ENCODE data around the gene ZNF416. TPM values are rescaled to one million over a fixed set of nuclear protein-coding genes. Genes with fewer than 3 reads are reported as not detected.

The ZNF416 gene
- total and polyA plus RNA-seq, 9 of the 15 experiments (the other 6 are each of a cell fraction or from before 2014, with no cell fraction given), result 0.20 to 2.0 (median 1.1) TPM

DNA sequence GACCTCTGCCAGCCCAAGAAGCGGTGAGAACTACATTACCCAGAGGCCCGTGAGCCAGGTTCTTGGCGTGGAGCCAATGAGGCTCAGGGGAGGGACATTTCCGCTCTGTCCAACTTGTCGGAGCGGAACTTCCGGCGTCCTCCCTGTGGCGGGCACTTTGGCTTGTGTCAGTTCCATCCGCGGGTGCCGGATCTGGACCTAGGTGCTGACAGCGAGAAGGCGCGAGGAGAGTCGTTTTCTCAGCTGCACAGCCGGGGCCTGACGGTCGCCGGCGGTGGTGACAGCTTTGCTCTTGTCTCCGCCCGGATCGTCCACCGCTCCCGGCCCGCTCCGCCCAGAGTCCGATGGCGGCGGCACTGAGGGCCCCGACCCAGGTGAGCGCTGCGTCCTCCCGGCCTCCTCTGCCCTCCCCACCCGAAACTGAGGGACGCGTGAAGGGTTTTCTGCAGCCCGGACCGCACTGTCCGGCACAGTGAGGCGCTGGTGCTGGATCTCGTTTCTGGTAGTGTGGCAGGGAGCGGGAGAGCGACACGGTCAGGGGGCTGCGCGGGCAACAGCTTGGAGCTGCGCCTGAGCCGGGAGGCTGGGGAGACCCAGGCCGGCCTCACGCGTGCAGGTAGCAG, 21.2 kb upstream of the ZNF416 start, which contains the start of gene ZNF530:
Gene ZNF530 (plus strand): TSS at position 125 of the 623 bp plus-strand sequence. CDS start 4,461 bp downstream, outside the sequence.
- Histone ChIP-seq H3K27me3 (ENCODE audit: control insufficient read depth in 2 of 2, insufficient read depth in 2 of 2, low read length in 2 of 2) (no peaks in the 10 kb centered on the region), H3K4me1 (replicated peaks in 1 of 2; ENCODE audit: control insufficient read depth in 2 of 2, insufficient read depth in 2 of 2, low read length in 2 of 2) (peaks cover 0 to 10% of the 10 kb centered on the region in 2 experiments; a peak in 3 of 5 replicates), H3K4me2 (ENCODE audit: insufficient read depth, low read length) (peak within 1 kb of the TSS; percentile 85), H4K20me1 (replicated peaks; ENCODE audit: control insufficient read depth, insufficient read depth, low read length) (no peaks in the 10 kb centered on the region), H3K9me1 (ENCODE audit: control insufficient read depth, insufficient read depth, low read length) (no peaks in the 10 kb centered on the region), H3K9me3 (replicated peaks; ENCODE audit: control insufficient read depth, insufficient read depth, low read depth, low read length) (no peaks in the 10 kb centered on the region; the same call in none of the 2 replicates), H2AFZ (ENCODE audit: low read depth, low read length) (peak within 1 kb of the TSS; percentile 88), H3K9ac (ENCODE audit: insufficient read depth in 1 of 2, low read depth in 2 of 2, low read length in 2 of 2) (peak within 1 kb of the TSS; percentile 54 to 89; a peak in 3 of 4 replicates), H3K4me3 (peak within 1 kb of the TSS; percentile 74), H3K79me2 (ENCODE audit: control insufficient read depth, insufficient read depth, low read length) (peaks cover 3% of the 10 kb centered on the region; the same call in 2 of the 3 replicates), H3K36me3 (ENCODE audit: control insufficient read depth, insufficient read depth, low read length) (peaks cover 4% of the 10 kb centered on the region; the same call in 2 of the 3 replicates), H3K27ac (ENCODE audit: extremely low read depth, low read depth, low read length) (no peak within 1 kb of the TSS; the same call in 2 of the 3 replicates)
- FAIRE-seq (peak; percentile 98), ATAC-seq (peak; percentile 100), DNase-seq (ENCODE audit: extremely low read depth in 1 of 4, low spot score in 3 of 4) (peak; percentile 89 to 94 (median 92))
- in situ Hi-C loops (cut with MboI), result no loop called here
- WGBS (ENCODE audit: insufficient coverage, low coverage, missing lambda C conversion rate), result 3% methylated on average over 35 of the region's 53 CpGs
- ChIA-PET CTCF (ENCODE audit: low intra/inter-chr PET ratio) (no interaction called here), POLR2A (interaction anchor here (0.6 kb wide), 1 partner anchor 96 kb away, joined by 3 read pairs; no protein-coding TSS in a partner anchor)
- intact Hi-C loops (cut with micrococcal nuclease), result no loop called here
- no TSS peak for BruUV-seq (replicated peaks)
- TF ChIP-seq, protein P1, sequence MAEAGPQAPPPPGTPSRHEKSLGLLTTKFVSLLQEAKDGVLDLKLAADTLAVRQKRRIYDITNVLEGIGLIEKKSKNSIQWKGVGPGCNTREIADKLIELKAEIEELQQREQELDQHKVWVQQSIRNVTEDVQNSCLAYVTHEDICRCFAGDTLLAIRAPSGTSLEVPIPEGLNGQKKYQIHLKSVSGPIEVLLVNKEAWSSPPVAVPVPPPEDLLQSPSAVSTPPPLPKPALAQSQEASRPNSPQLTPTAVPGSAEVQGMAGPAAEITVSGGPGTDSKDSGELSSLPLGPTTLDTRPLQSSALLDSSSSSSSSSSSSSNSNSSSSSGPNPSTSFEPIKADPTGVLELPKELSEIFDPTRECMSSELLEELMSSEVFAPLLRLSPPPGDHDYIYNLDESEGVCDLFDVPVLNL (CRISPR knock-in tag; IDR thresholded peaks at IDR 0.05; ENCODE audit: low read depth), result no peak
- no peak for TF ChIP-seq RFX1 (IDR thresholded peaks at IDR 0.05)
- TF ChIP-seq JUND (IDR thresholded peaks at IDR 0.05; ENCODE audit: borderline replicate concordance, low read depth, low read length), result peak; percentile 43; the same call in 1 of the 2 replicates
- TF ChIP-seq JUND (tag; IDR thresholded peaks at IDR 0.05; ENCODE audit: borderline replicate concordance, low read depth, low read length), result 0 out of 3 replicates have a peak, but pooled peaks have one; percentile 18
- TF ChIP-seq, protein P2, sequence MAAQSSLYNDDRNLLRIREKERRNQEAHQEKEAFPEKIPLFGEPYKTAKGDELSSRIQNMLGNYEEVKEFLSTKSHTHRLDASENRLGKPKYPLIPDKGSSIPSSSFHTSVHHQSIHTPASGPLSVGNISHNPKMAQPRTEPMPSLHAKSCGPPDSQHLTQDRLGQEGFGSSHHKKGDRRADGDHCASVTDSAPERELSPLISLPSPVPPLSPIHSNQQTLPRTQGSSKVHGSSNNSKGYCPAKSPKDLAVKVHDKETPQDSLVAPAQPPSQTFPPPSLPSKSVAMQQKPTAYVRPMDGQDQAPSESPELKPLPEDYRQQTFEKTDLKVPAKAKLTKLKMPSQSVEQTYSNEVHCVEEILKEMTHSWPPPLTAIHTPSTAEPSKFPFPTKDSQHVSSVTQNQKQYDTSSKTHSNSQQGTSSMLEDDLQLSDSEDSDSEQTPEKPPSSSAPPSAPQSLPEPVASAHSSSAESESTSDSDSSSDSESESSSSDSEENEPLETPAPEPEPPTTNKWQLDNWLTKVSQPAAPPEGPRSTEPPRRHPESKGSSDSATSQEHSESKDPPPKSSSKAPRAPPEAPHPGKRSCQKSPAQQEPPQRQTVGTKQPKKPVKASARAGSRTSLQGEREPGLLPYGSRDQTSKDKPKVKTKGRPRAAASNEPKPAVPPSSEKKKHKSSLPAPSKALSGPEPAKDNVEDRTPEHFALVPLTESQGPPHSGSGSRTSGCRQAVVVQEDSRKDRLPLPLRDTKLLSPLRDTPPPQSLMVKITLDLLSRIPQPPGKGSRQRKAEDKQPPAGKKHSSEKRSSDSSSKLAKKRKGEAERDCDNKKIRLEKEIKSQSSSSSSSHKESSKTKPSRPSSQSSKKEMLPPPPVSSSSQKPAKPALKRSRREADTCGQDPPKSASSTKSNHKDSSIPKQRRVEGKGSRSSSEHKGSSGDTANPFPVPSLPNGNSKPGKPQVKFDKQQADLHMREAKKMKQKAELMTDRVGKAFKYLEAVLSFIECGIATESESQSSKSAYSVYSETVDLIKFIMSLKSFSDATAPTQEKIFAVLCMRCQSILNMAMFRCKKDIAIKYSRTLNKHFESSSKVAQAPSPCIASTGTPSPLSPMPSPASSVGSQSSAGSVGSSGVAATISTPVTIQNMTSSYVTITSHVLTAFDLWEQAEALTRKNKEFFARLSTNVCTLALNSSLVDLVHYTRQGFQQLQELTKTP (IDR thresholded peaks at IDR 0.05; ENCODE audit: low read depth in 1 of 2, partially characterized antibody in 2 of 2), result peak in 1 of 2 experiments; percentile 88
- TF ChIP-seq ZNF77 (CRISPR knock-in tag; IDR thresholded peaks at IDR 0.05), result no peak
- peak; percentile 30; the same call in 1 of the 2 replicates for TF ChIP-seq CTBP1 (IDR thresholded peaks at IDR 0.05; ENCODE audit: borderline replicate concordance)
- peak; percentile 81 for TF ChIP-seq PHF20 (IDR thresholded peaks at IDR 0.05; ENCODE audit: partially characterized antibody)
- TF ChIP-seq MYBL2 (IDR thresholded peaks at IDR 0.05; ENCODE audit: low read depth), result no peak
- no peak for TF ChIP-seq MYBL2 (CRISPR knock-in tag; IDR thresholded peaks at IDR 0.05; ENCODE audit: borderline replicate concordance)
- TF ChIP-seq ZNF143 (CRISPR knock-in tag; IDR thresholded peaks at IDR 0.05), result peak; percentile 90
- TF ChIP-seq POLR2AphosphoS5 (IDR thresholded peaks at IDR 0.05; ENCODE audit: control insufficient read depth, insufficient read depth, low read depth, low read length), result peak; percentile 50; the same call in 1 of the 2 replicates
